Neural cell (in vitro differentiated cells): ENCODE measurements around the gene KLHL3.

ENCODE experiments used
- POLR2AphosphoS5 ChIP-seq: IDR thresholded peaks from 2 replicates; pipeline ENCODE4 v1.6.1; 2012
- RAD21 ChIP-seq: fragments of 450-650 bp; conservative IDR thresholded peaks from 2 replicates; pipeline ENCODE4 v1.6.1; 2014; ENCODE audit warnings: antibody characterized with exemption, mild to moderate bottlenecking, moderate library complexity
- SMC3 ChIP-seq: fragments of 450-650 bp; conservative IDR thresholded peaks from 2 replicates; pipeline ENCODE4 v1.6.1; 2014; ENCODE audit warnings: antibody characterized with exemption, mild to moderate bottlenecking, moderate library complexity; ENCODE audit not compliant: poor library complexity
- TAF1 ChIP-seq: IDR thresholded peaks from 2 replicates; pipeline ENCODE4 v1.6.1; 2012; ENCODE audit warnings: low read depth
- TF ChIP-seq, protein P1 (sequence below): fragments of 450-650 bp; IDR thresholded peaks from 2 replicates; pipeline ENCODE4 v1.5.1; 2014; ENCODE audit warnings: antibody characterized with exemption, mild to moderate bottlenecking, moderate library complexity; ENCODE audit not compliant: poor library complexity, severe bottlenecking
- TF ChIP-seq, protein P2 (sequence below): IDR thresholded peaks from 2 replicates; pipeline ENCODE4 v1.6.1; 2012; ENCODE audit warnings: borderline replicate concordance

DNA sequence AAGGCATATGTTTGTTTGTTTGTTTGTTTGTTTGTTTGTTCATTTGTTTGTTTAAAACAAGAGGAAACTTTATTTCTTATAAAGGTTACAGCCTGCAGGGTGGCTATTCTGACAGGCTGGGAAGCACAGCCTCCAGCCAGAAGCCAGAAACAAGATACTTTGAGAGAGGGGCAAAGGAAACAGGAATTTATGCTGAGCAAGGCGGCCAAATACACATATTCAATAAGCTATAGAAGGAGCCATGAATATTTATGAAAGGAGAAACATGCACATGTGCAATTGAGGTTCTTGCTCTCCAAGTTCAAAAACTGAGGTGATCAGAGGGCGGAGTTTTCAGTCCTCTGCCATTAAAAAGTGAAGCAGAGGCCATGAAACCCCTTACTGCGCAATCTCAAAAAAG, 19.6 kb downstream of the KLHL3 start:
- TF ChIP-seq, protein P1, sequence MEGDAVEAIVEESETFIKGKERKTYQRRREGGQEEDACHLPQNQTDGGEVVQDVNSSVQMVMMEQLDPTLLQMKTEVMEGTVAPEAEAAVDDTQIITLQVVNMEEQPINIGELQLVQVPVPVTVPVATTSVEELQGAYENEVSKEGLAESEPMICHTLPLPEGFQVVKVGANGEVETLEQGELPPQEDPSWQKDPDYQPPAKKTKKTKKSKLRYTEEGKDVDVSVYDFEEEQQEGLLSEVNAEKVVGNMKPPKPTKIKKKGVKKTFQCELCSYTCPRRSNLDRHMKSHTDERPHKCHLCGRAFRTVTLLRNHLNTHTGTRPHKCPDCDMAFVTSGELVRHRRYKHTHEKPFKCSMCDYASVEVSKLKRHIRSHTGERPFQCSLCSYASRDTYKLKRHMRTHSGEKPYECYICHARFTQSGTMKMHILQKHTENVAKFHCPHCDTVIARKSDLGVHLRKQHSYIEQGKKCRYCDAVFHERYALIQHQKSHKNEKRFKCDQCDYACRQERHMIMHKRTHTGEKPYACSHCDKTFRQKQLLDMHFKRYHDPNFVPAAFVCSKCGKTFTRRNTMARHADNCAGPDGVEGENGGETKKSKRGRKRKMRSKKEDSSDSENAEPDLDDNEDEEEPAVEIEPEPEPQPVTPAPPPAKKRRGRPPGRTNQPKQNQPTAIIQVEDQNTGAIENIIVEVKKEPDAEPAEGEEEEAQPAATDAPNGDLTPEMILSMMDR: no peak
- TF ChIP-seq, protein P2, sequence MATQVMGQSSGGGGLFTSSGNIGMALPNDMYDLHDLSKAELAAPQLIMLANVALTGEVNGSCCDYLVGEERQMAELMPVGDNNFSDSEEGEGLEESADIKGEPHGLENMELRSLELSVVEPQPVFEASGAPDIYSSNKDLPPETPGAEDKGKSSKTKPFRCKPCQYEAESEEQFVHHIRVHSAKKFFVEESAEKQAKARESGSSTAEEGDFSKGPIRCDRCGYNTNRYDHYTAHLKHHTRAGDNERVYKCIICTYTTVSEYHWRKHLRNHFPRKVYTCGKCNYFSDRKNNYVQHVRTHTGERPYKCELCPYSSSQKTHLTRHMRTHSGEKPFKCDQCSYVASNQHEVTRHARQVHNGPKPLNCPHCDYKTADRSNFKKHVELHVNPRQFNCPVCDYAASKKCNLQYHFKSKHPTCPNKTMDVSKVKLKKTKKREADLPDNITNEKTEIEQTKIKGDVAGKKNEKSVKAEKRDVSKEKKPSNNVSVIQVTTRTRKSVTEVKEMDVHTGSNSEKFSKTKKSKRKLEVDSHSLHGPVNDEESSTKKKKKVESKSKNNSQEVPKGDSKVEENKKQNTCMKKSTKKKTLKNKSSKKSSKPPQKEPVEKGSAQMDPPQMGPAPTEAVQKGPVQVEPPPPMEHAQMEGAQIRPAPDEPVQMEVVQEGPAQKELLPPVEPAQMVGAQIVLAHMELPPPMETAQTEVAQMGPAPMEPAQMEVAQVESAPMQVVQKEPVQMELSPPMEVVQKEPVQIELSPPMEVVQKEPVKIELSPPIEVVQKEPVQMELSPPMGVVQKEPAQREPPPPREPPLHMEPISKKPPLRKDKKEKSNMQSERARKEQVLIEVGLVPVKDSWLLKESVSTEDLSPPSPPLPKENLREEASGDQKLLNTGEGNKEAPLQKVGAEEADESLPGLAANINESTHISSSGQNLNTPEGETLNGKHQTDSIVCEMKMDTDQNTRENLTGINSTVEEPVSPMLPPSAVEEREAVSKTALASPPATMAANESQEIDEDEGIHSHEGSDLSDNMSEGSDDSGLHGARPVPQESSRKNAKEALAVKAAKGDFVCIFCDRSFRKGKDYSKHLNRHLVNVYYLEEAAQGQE: no peak
- TF ChIP-seq SMC3: no peak
- no peak for TF ChIP-seq TAF1
- TF ChIP-seq POLR2AphosphoS5: no peak
- TF ChIP-seq RAD21: no peak
